HG02885 (cell line): ENCODE data around the gene OAT.

Experiments used
- ATAC-seq: cut with Tn5 transposase; IDR thresholded peaks from one replicate; pipeline ENCODE4 v1.9.1; 2021; ENCODE audit warnings: mild to moderate bottlenecking; ENCODE audit not compliant: unreplicated experiment, poor library complexity

The OAT gene

DNA sequence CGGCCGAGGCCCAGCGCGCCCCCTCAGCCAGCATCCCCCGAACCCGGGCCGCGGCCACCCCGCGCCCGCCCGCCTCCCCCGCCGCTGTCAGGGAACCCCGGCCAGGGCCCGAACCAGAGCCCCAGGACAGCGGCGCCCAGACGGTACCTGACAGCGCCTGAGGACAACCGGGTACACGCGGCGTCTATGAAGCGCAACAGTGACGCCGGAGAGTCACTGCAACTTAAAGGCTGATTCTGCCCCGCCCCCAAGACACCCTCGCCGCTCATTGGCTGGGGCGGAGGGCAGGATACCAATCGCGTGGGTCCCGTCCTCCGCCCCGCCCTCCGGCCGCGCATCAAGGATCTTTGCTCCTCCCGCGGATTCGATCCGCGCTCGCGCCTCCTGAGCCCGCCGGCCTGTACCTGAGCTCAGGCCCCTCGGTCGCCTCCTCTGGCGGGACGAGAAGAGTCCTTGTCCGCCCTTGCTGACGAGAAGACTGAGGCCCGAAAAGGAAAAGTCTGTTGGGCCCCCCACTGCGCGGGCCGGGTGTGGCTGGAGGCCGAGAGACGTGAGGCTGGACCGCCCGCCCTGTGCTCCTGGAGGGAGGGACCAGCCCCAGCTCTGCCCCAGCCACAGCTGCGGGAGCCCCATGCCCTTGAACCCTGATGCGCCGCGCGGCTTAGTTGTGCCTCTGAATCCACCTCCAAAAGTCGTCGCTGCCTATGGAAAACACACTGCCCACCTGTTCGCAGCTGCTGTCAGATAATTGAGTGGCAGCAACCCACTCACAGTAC lies at the start of gene OAT:
TSS of gene OAT (minus strand) at position 198 of the 776 bp plus-strand sequence. CDS start 6,752 bp downstream, outside the sequence.
- peak; percentile 93 for ATAC-seq

DNA sequence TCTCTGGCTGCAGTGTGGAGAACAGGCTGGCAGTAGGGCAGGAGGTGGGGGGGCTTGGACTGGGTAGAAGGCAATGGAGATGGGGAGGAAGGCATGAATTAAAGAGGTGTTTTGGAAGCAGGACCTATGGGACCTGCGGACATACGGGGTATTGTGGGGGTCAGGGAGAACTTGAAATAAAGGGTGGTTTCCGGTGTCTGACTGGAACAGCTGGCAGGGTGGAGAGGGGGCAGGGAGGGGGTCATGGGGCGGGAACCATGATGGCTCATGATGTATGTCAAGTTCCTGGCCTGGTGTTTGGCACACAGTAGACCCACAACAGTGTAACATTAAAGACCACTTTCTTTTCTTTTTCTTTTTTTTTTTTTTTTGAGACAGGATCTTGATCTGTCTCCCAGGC lies 48.4 kb upstream of the OAT start:
- ATAC-seq = no peak

DNA sequence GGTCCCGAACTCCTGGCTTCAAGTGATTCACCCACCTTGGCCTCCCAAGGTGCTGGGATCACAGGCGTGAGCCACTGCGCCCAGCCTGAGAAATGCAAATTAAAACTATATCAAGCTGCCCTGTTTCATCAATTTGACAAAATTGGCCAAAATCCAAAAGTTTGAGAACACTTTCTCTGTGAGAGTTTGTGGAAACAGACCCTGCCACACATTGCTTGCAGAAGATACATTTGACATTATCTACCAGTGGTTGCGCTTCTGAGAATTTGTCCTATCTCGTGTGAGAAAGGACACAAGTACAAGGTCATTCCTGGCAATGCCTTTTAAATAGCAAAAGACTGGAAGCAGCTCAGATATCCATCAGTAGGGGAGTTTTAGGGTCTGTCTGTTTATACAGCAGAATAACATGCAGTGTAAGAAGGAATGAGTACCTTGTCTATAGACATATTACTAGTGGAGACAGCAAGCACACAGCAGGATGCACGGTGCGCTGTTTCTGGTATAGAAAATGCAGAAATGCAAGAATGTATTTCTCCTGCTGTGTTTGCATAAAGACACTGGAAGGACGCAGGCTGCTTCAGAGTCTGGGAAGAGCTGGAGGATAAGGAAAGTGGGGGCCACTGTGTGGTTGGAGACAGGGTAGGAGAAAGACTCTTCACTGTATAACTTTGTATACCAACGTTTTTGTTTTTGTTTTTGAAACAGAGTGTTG lies 47.2 kb upstream of the OAT start:
- no peak for ATAC-seq

DNA sequence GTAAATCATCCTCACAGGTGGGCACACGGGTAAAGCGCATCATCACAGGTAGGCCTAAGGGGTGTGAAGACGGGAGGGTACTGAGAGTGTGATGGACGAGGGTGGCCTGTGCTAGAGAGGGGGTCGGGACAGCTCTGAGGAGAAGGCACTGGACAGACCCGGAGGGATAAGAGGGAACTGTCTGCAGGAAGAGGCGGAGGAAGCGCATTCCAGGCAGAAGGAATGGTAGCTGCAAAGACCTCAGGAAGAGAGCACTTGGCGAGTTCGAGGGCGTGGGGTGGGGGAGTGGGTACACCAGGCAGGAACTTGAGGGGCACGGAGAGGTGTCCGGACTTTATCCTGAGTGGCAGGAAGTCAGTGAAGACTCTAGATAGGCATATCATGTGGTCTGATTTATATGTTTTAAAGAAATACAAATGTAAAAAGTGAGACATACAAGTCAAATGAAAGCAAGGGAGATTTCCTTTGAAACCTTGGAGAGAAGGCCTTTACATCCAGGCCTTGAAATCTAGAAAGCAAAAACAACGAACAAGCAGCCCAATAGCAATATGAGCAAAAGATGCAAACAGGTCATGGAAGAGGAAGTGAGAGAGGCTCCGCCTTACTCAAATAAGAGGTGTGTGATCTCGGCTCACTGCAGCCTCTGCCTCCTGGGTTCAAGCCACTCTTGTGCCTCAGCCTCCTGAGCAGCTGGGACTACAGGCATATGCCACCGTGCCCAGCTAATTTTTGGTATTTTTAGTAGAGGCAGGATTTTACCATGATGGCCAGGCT lies 46.5 kb upstream of the OAT start:
- peak; percentile 51 for ATAC-seq

DNA sequence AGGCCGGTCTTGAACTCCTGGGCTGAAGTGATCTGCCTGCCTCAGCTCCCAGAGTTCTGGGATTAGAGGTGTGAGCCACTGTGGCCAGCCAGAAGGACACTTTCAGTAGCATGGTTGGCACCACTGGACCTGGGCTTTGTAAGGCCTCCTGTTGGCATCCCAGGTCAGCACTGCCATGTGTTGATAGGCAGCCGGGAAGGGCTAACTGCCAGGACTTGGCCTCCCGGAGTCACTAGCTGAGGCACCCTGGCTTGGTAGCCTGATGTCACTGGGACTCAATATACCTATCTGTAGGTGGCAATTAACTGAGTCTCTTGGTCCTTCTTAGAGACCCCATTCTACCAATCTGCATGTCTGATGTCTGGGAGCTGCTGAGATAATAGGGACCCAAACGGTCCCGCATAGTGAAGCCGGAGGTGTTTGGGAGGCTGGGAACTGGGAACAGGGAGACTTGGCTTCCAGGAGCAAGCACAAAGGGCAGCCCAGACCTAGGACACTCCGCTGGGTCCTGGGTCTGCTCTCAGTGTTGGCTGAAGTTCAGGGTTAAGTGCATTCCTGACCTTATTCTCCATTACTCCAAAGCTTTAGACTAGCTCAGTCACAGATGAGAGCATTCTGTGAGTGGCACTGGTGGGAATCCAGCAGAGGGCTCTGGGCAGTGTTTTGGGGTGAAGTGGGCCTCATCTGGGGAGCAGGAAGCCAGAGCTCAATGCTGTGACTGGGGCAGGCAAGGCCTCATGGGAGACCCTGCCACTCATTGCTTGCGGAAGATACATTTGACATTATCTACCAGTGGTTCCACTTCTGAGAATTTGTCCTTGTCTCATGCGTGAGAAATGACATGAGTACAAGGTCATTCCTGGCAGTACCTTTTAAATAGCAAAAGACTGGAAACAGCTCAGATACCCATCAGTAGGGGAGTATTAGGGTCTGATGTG lies 45.6 kb upstream of the OAT start:
- no peak for ATAC-seq

DNA sequence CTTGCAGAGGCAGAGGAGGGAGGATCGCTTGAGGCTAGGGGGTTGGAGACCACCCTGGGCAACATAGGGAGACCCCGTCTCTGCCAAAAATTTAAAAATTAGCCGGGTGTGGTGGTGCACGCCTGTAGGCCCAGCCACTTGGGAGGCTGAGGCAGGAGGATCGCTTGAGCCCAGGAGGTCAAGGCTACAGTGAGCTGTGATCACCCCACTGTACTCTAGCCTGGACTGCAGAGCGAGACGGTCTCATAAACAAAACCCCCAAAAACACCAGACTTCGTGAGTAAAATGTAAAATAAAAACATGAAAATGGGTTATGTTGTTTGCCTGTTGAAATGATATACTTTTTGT lies 43.6 kb upstream of the OAT start:
- ATAC-seq = no peak

DNA sequence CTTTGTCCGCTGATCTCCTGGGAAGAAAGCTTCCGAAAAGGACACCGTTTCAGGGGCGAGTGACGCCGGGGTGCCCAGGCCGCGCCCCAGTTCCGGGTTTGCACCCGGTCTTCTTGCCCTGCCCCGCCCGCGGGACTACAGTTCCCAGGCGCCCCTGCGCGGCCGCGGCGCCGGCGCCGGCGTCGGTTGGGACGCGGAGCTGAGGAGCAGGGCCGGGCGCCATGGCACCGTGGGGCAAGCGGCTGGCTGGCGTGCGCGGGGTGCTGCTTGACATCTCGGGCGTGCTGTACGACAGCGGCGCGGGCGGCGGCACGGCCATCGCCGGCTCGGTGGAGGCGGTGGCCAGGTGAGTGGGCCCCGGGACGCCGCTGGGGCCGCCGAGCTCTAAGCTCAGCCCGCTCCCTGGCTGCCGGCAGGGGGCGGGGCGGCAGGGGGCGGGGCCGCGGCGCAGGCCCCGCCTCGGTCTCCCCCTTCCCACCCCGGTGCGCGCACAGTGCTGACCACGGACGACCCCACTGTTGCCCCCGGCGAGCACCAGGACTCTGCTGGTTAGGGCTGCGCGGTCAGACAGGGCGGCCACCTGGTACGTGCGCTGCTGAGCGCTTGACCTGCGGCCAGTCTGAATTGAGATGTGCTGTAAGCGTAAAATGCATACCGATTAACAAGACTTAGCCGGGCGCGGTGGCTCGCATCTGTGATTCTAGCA lies 43.1 kb upstream of the OAT start, which contains the start of gene LHPP:
TSS of gene LHPP (plus strand) at position 182 of the 706 bp plus-strand sequence. CDS start at position 222, 40 bp downstream.
- ATAC-seq = peak; percentile 94

DNA sequence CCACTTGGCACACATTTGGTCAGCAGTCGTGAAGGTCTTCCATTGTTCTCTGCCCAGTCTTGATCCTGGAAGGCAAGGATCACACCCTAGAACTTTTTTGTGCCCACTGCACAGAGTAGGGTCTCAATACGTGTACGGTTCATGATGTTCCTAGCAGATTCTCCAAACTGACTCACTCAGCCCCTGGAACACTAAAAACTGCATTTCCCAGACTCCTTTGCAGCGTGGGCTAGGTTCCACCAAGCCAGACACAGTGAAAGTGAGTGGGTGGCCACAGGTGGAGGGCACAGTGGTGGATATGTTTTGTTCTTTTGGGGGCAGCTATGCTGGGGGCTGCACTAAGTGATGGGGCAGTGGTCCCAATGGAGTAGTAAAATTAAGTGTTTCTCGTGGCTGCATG lies 41.4 kb upstream of the OAT start:
- no peak for ATAC-seq

DNA sequence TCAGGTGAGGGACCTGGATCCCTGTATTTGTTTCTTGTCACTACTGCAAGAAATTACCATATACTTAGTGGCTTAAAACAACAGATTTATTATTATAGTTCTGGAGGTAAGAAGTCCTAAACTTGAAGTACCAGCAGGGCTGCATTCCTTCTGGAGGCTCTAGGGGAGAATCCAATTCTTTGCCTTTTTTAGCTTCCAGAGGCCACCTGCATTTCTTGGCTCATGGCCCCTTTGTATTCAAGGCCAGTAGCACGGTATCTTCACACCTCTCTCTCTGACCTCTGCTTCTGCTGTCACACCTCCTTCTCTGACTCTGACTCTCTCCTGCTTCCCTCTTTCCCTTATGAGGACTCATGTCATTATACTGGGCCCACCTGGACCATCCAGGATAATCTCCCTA lies 40.7 kb upstream of the OAT start:
- no peak for ATAC-seq

DNA sequence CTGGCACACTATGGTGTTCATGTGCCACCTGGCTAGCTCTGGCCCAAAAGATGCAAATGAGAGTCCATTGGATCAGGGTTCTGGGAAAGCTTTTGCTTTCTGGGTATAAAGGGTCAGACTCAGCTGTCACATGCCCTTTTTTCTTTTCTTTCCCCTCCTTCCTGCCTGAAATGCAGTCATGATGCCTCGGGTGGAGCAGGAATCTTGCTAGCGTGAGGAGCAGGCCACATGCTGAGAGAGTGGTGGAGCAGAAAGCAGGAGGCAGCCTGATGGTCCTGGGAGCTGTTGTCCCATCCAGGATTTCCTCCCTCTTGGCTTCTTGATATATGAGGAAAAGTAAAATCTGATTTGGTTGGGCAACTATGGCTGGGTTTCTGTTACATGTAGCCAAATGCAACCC lies 40.2 kb upstream of the OAT start:
- ATAC-seq = no peak

DNA sequence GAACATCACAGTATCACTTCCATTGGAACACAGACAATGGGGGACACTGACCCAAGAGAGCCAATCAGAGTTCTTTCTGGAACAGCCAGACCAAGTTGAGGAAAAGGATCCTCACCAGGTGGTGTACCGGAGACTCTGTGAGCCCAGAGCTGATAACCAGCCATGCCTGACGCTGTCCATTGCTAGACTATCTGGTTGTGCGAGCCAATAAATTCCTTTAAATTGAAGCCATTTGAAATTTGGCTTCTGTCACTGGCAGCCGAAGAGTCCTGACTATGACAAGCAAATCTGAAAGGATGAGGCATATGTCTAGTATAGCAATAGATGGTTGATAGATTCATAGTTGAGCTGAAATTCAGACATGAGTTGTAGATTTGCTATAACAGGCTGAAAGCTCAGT lies 39.8 kb upstream of the OAT start:
- no peak for ATAC-seq

DNA sequence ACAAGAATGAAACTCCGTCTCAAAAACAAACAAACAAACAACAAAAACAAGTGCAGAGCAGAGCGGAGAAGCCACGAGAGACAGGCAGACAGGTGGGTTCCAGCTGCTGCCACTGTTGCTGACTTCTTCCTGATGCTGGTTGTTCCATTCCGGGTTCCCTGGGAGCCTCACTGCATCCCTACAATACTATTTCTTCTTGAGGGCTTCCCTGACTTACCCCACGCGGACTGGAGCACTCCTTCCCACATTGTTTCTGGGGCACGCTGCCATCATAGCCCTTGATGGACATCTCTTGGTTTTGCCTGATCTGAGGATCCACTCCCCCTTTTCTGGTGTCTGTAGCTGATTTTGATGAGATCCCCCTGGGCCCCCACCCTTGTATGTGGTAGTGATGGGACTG lies 36.7 kb upstream of the OAT start:
- ATAC-seq = no peak

DNA sequence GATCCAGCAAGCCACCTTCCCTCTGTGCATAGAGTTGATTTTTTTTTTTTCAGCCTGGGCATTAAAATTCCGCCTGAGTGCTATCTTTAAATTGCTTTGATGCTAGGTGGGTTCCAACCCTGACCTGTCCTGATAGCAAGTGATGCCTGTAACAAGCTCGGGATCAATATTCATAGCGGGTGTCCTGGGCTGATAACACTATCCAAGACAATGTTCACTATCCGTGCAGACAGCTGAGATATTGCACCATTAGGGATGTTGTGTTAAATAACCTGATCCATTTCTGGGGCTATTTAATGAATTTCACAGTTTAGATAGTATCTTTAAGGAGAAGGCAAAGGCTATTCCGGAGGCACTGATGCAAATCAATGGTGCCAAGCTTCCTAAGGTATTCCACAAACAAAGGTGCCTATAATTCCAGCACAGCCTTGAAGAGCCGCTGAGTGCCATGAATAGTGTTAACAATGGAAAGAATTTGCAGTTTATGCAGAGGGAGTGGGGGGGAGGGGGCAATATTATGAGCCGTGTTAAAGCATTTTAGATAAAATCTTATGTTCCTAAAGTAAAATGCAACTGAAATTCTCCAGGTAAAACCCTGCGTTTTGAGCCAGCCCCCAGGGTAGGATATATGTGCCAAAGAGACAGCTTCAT lies 35.4 kb upstream of the OAT start:
- no peak for ATAC-seq

DNA sequence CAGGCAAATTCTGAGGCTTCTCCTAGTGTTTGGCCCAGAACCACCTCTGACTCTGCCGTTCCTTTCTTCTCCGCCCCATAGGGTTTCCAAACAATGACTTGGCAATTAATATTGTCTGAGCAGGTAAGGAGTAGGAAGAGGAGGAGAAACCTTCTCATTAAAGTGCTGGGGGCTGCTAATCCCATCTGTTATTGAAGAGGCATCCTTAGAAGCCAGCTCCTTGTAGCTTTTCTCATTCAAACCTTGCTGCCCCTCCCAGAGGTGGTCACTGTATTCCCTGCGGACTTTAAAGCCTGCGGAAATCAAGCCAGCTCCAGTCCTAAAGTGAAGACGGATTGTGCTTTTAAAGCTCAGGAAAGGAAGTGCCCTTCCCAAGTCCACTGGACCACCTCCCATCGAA lies 32.6 kb upstream of the OAT start:
- no peak for ATAC-seq

DNA sequence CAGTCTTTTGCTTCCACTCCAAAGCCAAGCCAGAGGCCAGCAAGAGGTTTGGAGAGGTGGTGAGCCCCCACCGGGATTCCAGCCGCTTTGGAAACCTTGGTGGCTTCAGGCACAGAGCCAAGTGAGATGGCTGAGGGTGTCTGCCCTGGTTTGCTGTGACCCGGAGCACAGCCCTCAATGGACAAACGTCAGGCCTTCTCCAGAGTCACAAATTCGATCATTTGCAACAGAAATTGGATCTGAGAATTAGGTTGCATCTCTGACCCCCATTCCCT lies 32.0 kb upstream of the OAT start:
- no peak for ATAC-seq

DNA sequence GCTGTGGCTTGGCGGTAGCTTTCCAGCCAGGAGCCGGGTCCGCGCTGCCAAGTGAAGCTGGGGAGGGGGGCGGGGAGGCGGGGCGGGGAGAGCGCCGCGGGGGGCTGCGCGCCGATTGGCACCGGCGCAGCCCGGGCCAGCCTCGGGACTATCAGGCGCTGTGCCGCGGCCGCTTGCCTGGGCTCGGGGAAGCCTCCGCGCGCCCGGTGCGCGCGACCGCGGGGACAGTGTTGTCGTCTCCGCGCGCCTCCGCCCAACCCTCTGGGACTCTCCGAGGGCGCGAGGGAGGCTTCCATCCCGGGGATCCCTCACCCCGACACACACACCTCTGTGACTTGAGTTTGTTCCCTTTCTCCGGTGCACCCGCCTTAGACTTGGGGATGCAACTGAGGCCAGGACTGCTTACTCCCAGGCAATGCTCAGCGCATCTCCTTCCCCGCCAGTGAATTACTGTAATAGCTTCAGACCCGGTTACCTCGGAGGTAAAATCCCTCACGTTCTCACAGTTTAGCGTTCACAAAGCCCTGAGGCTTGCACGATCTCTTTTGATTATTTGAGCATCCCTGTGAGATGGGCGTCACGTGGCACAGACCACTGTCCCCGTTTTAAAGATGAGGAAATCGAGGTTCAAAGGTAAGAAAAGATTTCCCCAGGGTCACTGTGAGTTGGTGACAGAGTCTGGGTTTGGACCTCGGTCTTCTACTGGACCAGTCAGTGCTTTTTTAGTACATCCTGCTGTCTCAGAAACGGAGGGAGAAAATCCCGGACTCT lies 31.5 kb upstream of the OAT start, which contains the start of gene NKX1-2:
TSS of gene NKX1-2 (minus strand) at position 24 of the 771 bp plus-strand sequence. CDS start 92 bp downstream, outside the sequence.
- ATAC-seq = no peak

DNA sequence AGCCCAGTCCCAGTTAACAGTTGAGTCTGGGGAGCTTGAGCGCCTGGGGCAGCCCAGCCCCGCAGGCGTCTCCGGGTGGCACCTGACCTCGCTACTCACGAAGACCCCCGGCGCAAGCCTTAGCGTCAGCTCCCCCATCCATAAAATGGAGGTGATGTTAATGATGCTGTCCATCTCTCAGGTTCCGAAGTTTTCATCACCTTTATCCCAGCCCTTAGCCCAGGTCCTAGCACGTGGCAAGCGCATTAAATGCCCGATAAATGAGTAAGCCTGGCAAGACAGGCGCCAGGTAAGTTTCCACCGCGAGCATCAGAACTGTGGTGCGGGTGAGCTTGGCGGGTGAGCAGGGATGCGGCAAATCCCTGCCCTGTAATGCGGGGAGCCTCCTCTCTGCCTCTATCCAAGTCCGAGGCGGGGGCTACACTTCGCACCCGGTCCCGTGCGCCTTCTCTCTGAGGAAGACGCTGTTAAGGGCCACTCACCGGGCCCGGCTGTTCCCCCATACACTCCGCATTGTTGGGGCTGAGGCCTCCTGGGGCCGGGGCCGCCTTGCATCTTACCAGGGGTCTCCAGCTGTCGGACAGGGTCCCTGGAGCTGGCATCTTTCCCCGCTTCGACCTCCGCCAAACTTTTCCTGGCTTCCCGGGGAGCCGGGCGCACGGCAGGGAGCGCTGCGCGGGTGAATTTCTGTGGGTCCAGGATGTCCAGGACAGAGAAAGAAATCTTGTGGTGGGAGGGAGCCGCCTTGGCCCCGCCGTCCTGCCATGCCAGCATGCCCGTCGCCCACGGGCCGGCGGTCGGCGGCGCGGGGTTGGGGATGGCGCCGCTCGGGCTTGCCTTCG lies 30.7 kb upstream of the OAT start:
- ATAC-seq = no peak
